GM21576 (cell line): ENCODE measurements around the gene OR51D1.
A peak's percentile ranks its signal among the peaks of the same experiment; 100 is the strongest.

ENCODE experiments used
- ATAC-seq: cut with Tn5 transposase; IDR thresholded peaks from one replicate; pipeline ENCODE4 v1.9.1; 2021; ENCODE audit warnings: mild to moderate bottlenecking, moderate library complexity; ENCODE audit not compliant: unreplicated experiment

OR51D1 gene, protein sequence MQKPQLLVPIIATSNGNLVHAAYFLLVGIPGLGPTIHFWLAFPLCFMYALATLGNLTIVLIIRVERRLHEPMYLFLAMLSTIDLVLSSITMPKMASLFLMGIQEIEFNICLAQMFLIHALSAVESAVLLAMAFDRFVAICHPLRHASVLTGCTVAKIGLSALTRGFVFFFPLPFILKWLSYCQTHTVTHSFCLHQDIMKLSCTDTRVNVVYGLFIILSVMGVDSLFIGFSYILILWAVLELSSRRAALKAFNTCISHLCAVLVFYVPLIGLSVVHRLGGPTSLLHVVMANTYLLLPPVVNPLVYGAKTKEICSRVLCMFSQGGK

DNA sequence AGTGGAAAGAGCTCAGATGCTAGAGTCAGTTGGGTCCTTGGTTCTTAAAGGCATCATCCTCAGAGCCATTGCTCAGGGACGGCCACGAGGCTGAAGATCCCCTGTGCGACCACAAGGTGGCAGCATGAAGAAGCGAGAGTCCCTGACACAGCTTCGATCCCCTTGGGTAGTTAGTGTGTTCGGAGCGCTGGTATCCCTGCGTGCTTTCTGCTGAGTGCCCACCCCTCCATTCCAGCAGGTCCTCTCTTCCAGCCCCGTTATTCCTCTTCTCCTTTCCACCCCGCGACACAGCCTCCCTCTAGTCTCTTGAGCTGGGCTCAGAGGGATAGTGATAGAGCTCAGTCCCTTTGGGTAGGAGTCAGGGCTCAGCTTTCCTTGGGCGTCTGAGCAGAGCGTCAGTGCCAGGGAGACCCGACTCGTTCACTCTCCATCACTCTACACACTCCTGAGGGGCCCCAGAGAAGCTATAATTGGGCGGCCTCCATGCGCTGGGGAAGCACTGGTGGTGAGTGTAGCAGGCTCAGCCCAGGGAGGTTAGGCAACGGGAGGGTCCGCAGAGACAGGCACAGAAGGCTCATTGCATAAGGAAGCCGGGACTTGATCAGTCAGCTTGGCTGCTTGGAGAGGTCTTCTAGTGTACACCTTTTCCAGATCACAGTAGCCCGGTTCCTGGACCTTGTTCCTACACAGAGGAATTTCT, at the start of gene OR51D1:
Gene OR51D1 (plus strand): TSS at position 516 of the 700 bp plus-strand sequence. CDS start 2,314 bp downstream, outside the sequence.
- ATAC-seq: peak; percentile 93

DNA sequence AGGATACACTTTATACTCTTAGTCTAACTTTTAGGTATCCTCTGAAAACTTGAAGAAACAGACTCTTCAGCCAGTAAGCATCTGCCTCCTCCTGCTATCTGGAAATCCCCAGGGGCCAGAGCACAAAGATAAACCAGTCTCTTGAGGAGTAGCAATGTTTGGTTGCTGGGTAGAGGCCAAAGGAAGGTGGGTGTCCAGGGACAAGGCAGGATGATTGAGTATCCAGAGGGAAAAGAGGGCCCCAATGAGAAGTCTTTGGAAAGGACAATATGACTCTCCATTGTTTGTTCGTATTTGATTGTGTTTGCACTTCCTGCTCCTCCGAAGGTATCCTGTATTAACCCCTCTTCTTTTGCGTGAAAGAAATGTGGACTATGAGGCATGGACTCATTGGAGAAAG, 48.3 kb upstream of the OR51D1 start:
- no peak for ATAC-seq

DNA sequence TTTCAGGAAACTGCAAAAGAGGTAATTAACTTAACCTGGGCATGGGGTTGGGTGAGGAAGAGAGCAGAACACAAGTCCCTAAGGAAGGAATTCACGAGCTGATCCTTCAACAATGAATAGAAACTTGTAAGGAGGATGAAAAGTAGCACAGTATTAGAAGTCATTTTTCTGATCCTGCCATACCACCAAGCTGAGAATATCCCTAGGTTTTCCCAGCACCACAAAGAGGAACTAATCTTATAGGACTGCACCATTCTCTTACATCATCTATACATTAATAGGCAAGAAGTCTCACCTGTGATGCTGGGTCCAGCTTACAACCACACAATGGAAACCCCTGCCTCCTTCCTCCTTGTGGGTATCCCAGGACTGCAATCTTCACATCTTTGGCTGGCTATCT, 43.5 kb upstream of the OR51D1 start, which contains the start of gene OR52I1:
Gene OR52I1 (plus strand): TSS at position 301 of the 400 bp plus-strand sequence. CDS start 0 bp downstream, at position 301.
- ATAC-seq: no peak

DNA sequence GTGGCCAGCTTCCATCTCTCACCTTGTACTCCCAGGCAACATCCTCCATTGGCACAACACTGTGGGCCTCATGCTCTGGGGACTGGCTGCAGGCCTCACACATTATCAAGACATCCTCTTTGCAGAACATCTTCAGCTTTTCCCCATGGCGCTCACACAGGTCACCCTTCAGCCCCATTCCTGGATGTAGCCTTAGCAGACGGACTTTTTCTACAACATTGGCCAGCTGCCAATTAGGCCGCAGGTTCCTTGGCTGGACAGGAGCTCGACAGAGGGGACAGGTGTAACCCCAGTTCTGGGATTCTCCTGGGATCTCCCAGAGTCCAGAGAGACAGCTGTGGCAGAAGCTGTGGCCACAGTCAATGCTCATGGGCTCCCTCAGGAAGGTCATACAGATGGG, 32.2 kb upstream of the OR51D1 start:
- ATAC-seq: no peak

DNA sequence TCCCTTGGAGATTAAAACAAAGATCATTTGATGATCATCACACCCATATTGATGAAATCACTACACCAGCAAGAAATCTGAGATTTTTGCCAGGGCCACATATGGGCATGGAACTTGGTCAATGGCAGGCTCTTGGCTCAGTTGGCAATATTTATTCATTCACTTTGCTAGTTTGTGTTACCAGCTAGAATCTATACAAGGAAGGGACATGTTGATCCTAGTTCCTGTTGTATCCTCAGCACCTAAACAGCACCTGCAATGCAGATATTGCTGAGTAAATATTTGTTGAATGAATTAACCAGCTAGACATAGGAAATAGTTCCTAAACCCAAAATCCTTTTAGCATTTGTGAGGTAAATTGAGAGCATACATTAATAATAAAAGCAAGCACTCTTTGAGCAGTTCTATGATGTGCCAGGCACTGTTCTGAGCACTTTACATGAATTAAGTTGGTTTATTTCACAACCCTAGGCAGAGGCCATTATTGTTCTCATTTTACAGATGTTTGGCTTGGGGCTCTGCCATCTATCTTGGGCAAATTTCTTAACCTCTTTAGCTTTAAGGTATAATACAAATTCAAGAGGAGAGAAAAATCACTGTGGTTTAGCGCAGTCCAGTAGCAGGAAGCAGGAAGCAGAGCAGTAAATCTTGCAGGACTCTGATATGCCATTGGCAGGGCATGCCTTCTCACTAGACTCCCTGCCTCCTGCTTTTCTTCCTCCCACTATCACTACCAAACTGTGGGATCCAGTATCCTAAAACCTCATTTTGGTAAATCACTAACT, 30.9 kb upstream of the OR51D1 start:
- no peak for ATAC-seq

DNA sequence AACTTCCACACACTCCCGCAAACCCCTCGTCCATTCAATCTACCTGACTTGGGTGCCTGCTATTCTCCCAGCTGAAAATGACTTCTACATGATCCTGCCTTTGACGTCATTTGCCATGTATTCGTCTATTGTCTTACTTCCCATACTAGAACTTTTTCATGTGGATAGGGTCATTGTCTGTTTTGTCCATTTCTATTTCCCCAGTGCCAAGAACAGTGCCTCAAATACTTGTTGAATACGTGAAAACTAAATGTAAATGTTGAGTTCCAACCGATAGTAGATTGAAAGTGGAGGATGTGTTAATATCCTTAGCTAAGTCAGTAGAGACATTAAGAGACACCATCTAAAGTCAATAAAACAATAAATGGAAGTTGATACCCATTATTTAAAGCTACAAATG, 30.2 kb upstream of the OR51D1 start:
- no peak for ATAC-seq

DNA sequence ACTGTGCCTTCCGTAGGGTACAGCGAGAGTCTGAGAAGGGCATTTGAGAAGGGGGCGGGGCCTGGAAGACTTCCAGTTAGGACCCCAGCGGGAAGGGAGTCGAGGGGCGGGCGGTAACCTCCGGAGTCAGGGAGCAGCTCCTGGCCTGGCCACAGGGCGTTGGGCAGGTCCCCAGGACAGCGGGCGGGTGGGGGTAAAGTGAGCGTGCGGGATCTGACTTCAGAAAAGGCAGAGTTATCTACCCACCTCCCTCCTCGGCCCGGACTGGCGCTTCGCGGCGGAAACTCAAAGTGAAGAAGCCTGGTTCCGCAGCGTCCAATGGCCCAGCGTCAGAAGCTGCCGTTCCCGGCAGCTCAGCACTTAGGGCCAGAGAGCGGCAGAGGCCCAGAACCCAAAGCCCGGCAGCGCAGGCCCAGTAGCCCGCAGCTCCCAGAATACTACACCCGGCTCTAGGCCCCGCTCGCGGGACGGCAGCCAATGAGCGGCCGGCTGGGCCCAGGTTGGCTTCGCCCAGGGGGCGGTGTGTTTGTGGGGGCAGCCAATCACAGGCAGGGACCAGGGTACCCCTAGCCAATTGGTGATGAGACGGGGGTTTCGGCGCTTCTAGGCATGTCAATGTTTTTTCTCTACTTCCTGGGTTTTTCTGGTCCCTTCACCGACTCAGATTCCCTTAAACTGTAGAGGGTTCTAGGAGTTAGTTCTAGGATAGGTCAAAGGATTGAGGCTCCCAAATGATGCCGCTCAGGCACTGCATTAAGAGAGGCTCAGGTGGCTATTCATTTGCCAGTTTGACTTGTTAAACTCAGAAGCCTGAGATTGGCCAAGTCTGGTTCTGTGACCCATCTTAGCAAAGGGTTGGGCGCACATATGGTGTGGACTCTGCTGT, 29.3 kb upstream of the OR51D1 start, which contains the start of gene TRIM68:
Gene TRIM68 (minus strand): TSS at position 451 of the 886 bp plus-strand sequence. CDS start 2,727 bp downstream, outside the sequence.
- peak; percentile 99 for ATAC-seq

DNA sequence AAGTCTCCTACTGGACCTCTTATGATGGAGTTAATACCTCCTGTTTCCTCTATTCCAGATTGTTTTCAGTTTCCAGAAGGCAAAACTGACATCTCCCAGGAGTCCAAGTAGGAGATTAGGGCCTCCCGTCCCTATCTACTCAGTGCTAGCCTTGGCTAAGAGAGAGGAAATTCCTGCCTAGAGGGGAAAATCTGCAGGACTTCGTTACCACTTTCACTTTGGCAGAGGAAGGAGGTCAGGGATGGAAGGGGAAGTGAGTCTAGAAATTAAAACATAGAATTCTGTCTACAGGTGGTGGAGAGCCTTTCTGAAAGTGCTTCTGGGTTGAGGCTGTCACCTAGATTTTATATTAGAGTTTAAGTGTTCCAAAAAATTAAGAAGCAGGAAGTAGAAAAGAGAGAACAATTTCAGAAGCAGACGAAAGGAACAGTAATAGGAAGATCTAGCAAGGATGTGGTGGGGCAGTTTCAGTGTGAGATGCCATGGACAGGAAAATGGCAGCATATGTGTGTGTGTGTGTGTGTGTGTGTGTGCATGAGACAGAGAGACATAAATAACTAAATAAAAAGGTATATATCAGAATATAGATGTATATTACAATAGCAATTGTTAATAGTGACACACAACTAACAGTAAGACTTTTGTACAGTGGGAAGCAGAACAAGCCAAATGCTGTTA, 26.9 kb upstream of the OR51D1 start:
- ATAC-seq: no peak

DNA sequence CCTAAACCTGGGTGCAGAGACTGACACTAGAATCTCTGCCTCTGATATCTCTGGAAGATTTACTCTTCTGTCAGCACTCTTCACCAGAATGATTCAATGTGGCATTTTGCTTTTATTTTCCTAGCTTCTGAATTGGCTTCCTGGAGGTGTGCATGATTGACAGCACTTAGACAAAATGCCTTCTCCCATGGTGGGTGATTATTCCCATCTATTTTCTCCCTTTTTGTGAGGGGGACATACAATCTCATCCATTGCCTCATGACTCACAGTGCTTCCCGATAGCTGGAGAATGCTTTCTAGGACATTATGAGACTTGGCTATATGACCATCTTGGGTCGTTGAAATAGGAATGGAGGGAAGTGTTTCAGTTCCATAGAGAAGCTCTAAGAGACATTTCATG, 25.3 kb upstream of the OR51D1 start:
- no peak for ATAC-seq

DNA sequence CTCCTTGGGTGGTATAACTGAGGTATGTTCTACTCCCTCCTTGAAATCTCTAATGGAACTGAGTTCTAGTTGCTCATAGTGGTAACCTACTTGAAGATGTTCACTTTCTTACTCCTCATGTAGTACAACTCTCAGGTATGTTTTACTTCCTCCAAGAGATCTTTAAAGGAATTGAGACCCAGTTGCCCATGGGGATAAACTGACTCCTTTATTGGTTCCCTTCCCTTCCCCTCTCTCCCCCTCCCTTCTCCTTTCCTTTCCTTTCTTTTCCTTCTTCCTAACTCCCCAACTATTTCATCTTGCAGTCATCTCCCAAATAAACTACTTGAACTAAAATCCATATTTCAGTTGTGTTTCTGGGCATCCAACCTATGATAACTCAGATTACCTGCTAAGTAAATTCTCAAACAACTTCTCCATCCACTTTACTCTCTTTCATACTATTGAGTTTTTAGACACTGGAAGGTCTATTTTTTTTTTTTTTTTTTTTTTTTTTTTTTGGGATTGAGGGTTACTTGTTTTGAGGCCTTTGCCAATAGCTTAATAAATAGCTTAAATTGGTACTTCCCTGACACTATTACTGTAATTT, 21.3 kb upstream of the OR51D1 start:
- ATAC-seq: no peak

DNA sequence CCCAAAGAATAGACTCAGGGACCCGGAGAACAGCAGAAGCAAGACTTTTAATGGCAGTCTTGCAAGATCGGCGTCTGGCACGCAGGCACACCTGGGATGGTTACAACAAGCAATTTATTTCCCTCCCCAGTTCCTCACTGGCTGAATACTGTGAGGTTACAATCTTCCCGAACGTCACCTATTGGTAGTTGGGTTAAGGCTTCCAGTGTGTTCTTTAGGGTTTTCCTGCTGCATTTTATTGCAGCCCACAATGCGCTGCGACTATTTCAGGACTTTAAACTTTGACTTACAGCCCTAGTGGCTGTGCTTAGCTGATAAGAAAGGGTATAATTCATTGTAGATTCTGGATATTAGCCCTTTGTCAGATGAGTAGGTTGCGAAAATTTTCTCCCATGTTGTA, 17.8 kb upstream of the OR51D1 start:
- ATAC-seq: no peak

DNA sequence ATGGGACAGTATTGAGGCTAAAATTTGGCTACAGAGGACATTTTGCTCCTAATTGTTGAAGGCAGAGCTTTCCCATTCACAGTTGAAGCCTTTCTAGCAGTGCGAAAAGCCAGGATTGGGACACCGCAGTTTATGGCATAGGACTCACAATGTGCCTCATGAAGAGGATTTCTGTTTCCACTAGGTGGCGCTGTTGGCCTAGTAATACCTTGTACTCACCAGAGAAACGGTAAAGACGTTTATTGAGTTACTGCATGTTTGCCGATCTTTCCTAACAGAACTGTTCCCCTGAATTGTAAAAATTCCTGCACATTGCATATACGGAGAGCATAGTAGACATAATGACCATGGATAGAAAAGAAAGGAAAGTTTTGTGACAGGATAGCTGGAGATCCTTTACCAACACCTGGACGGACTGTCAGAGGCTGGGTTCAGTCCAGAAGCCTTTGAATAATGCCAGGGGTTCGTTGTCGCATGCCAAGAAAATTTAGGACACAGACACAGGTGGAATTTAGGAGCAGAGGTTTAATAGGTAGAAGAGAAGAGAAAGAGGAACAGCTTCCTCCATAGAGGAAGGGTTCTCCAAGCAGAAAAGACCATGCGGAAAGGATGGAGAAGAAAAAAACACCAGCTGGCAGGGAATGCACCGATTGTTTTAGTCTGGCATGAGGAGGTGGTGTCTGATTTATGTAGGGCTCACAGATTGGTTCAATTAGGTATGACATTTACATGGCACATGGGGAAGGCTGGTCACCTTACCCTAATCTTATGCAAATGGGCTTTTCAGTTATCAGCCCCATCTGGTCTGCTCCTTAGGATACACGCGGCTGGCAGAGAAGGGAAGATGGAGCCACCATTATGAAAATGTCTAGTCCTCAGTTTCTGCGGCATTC, 10.8 kb upstream of the OR51D1 start:
- ATAC-seq: peak; percentile 70

DNA sequence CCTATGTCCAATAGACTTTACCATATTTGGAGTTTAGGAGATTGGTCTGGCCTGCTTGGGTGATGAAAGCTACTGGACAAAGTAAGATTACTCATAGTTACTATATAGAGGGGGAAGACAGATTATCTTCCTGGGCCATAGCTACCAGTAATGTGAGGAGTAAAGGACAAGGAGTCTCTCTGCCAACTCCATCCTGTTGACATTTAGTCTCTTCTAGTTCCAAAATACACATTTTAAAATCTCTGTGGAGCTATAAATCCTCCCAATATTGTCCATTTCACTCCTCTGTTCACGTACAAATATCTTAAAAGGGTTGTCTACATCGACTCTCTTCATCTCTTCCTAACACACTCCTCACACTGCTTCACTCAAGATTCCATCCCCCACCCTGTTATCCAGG, 1.1 kb upstream of the OR51D1 start:
- ATAC-seq: no peak

DNA sequence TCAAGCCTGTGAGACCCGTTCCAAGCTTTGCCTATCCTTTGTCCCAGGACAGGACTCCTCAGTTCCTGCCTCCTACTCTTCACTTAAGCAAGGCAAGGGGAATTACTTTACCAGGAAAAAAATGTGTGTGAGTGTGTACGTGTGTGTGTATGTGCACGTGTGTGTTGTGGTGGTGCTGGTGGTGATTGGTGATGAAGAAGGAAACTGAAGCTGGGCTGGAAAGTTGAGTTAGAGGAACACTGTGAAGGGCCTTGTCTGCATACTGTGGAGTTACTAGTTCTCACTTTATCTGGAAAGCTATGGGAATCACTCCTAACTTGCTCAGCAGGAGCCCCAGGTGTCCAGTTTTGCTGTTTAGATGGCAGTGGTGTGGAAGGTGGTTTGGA, 378 bp downstream of the OR51D1 start:
- no peak for ATAC-seq

DNA sequence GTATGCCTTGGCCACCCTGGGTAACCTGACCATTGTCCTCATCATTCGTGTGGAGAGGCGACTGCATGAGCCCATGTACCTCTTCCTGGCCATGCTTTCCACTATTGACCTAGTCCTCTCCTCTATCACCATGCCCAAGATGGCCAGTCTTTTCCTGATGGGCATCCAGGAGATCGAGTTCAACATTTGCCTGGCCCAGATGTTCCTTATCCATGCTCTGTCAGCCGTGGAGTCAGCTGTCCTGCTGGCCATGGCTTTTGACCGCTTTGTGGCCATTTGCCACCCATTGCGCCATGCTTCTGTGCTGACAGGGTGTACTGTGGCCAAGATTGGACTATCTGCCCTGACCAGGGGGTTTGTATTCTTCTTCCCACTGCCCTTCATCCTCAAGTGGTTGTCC, 2.7 kb downstream of the OR51D1 start:
- ATAC-seq: no peak

DNA sequence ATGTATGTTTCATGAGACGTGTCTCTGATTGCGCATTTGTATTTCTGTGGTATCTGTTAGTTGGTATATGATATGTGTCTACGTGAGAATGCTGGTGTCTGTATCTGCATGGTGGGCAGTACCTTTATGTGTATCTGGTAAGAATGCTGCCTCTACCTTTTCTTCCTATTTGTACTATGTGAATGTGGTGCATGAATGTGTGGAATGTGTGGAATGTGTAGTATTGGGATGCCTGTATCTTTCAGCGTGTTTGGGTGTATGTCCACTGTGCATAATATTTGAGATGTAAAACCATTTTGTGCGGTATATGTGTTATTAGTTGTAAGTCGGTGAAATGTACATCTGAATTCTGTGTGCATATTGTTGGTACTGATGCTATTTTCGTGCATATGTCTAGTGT, 4.2 kb downstream of the OR51D1 start:
- ATAC-seq: no peak

DNA sequence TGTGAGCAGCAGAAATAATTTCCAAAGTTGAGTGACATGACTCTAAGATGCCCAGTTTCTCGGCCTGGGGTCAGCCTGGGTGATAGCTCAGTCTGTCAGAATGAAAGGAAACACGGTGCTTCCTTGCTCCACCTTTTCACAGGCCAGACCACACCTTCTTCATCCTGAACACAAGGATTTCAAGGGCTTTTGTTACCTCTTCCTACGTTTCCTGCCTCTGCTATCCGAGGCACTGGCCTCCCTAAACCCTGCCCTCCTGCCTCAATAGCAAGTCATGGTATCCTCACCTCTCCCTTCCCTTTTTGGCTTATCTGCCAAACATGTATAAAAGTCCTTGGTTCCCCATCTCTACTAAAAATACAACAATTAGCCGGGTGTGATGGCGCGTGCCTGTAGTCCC, 4.8 kb downstream of the OR51D1 start:
- ATAC-seq: no peak

DNA sequence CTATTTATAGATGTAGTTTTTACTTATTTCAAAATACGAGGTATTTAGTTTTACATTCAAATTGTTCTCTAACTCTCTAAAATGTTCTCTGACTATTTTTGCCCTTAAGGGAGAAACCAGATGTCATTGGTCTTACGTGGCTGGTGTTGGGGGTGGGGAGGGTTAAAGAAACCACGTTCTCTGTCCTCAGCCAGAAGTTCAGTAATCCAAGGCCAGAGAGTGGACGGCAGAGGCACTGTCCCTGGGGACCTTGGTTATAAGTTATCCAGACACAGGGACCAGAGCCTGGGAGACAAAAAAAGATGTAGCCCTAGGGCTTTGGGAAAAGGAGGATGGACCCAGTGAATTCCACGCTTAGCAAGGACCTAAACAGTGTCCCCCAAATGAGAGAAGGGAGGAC, 5.8 kb downstream of the OR51D1 start:
- ATAC-seq: no peak

DNA sequence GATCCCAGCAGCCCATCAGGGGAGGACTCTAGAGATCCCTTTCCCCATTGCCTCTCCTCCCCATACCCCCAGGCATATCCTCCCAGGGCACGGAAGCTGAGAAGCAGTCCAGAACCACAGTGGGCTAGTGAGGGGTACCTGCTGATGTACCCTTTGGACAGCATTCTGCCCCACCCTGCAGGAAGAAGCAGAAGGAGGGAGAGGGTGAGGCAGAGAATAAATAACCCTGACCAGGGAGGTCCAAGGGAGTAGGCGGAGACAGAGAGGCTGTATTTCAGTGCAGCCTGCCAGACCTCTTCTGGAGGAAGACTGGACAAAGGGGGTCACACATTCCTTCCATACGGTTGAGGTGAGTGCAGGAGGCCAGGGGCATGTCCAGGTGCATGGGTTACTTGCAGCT, 6.4 kb downstream of the OR51D1 start, which contains the start of gene OR51E1:
Gene OR51E1 (plus strand): TSS at position 301 of the 400 bp plus-strand sequence. CDS start 8,545 bp downstream, outside the sequence.
- ATAC-seq: no peak
